ENCODE data around the gene PRDM13.
"Not testable (repeated sequence)": the region's sequence is repeated elsewhere in the genome, so short reads cannot be mapped to it uniquely, and the experiment has no call there.

PRDM13 gene

DNA sequence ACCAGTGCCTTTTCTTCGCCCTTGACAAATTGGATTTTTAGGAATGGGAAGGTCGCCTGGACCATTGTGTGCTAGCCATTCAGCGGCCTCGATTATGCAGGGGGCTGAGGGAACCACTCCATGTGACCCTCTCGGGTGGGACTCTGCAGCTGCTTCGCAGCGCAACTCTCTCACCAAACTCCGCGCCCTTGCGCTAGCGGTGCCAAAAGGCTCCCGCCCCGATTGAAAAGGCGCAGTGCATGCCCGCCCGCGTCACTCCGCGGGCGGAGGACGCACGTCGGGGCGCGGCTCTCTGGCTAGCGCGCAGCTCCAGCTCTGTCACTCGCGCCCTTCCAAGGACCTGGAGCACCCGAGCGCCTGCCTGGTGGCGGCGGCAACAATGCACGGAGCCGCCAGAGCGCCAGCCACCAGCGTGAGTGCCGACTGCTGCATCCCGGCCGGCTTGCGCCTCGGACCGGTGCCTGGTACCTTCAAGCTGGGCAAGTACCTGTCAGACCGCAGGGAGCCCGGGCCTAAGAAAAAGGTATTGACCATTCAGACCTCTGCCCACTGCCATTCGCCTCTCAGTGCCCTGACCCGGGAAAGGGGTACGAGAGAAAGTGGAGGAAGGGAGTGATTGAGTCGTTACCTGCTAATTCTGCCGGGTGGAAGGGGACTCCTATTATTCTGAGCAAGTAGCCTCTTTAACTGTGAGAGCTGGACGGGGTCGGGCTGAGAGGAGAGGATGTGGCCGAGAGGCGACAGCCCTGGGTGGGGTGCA lies at the start of gene PRDM13:
Gene PRDM13 (plus strand): TSS at position 178 of the 760 bp plus-strand sequence. CDS start 202 bp downstream, at position 380.
- no peak for DNase-seq (ENCODE audit: low read depth in 1 of 2, low spot score in 1 of 2)

DNA sequence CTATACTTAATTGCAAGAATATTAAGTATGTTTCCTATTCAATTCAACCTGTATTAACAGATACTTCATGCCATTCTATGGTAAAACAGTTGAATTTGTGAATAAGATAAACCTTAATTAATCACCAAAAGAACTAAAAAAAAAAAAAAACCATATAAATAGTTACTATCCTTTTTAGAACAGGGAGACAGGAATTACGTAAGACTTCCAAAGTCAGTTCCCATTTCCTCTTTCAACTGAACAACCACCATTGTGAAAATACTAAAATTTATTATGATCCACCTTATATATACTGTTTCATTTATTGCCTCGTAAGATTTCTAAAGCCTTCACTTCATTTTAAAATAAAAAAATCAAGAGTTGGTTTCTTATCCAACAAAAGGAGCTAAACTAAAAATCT lies 47.6 kb upstream of the PRDM13 start:
- DNase-seq (ENCODE audit: low read depth in 1 of 2, low spot score in 1 of 2), result no peak

DNA sequence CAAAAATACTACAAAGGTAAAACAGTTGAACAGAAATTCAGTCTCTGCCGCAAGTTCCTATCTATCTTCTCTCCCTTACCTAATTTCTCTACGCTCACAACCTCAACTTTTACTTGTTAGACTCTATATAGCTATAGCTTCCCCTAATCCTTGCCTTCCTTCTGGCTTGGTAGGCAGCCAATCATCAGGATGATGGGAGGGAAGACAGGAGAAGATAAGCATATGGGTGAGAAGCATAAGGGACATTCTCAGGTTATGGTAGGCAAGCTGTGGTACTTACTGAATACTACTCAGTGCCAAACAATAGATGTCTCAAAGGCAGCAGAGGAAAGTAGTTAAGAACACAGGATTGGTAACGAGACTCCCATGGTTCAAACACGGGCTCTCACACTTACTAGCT lies 46.0 kb upstream of the PRDM13 start:
- DNase-seq (ENCODE audit: low read depth in 1 of 2, low spot score in 1 of 2), result no peak

DNA sequence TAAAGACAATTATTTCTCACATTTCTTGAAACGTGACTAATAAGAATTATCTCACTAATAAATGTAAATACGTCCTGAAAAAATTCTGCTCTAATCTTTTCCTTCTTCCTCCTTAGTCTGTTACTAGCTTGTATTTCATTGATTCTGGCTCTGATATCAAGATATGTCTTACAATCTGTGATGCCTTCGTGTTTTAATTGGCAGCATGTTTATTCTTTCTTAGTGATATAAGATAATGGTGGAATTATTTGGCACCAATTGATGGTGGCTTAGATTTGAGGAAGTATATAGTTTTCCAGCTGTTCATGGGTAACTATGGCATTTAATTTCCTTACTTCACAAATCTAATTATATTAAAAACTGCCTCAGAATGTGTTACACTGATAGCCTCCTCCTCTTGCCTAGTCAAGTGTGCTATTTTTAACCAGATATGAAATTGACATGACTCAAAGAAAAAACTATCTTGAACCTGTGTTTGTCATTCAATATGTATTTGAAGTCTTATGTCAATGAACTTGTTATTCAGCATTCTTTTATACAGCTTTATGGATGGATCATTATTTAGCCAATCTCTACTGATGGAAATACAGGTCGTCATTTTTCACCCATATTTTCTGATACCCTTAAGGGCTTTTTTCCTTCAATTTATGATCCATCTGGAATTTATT lies 43.4 kb upstream of the PRDM13 start:
- DNase-seq (ENCODE audit: low read depth in 1 of 2, low spot score in 1 of 2), result no peak

DNA sequence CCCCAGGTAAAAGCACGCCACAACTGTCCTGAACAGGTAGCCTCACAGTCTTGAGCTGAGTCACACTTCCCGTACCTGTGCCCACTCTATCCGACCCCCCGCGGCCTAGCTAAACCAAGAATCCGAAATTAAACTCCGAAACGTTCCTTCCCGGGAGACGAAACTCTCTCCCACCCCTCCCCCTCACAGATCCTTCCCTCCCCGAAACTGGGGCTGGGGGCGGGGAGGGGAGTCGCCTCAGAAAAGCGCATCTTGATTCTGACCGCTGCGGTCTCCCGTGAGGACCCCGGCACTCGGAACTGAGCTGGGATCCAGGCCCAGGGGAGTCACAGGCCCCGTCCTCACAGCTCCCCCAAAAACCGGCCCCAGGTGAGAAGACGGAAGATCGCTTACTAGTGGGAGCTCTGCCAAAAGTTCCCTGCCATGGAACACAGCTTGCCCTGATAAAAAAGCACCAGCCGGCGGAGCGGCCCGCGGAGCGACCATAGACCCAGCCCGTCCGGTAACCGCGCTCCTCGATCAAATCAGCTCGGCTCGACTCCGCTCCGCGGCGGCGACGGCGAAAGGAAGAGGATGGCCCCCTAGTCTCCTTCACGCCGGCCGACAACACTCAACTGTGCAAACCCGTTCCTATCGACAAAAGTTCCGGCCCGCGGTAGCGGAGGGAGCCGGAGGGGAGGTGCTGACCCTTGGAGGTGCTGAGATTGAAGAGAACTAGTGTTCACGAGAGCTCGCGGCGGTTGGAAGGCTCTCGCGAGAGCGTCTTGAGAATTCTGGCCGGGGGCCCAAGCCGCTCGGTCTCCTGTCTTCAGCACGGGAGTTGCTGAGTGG lies 38.3 kb upstream of the PRDM13 start, which contains the start of gene CCNC:
Gene CCNC (minus strand): TSS at position 558 of the 831 bp plus-strand sequence. CDS start 133 bp downstream, at position 425.
- peak; percentile 81 to 82 for DNase-seq (ENCODE audit: low read depth in 1 of 2, low spot score in 1 of 2)

DNA sequence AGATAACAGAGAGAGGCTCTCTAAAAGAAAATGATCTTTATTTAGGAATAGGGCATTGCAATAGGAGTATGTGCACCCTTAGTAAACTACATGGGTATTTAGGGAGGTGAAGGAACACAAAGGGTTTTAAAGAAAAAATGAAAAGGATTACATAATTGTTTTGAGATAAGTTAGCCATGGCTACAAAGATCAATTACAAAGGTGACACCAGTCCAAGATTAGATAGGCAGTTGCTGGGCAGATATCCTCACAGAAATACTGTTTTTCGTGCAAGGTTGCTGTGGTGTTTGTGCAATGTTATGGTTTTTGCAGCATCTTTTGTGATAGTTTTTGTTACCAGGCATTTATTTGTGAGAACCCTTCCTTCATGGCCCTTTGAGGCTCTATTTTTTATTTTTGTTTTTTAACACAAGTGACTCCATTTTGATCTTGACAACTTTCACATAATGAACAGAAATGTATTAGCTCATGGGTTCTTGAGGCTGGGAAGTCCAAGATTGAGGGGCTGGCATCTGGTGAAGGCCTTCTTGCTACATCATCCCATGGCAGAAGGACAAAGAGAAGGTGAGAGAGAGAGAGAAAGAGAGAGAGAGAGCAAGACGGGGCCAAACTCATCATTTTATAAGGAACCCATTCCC lies 32.5 kb upstream of the PRDM13 start:
- no peak for DNase-seq (ENCODE audit: low read depth in 1 of 2, low spot score in 1 of 2)

DNA sequence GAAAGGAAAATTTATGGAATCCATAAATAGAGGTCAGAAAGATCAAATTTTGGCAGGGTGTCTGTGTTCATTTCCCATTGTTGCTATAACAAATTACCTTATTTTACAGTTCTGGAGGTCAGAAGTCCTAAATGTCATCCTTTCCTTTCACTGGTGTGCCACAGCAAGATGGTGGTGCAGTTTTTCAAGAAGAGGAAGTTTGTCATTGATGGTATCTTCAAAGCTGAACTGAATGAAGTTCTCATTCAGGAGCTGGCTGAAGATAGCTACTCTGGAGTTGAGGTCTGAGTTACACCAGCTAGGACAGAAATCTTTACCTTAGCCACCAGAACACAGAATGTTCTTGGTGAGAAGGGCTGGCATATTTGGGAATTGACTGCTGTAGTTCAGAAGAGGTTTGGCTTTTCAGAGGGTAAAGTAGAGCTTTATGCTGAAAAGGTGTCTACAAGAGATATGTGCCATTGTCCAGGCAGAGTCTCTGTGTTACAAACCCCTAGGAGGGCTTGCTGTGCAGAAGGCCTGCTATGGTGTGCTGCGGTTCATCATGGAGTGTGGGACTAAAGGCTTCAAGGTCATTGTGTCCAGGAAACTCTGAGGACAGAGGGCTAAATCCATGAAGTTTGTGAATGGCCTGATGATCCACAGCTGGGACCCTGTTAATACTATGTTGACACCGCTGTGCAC lies 30.9 kb upstream of the PRDM13 start:
- no peak for DNase-seq (ENCODE audit: low read depth in 1 of 2, low spot score in 1 of 2)

DNA sequence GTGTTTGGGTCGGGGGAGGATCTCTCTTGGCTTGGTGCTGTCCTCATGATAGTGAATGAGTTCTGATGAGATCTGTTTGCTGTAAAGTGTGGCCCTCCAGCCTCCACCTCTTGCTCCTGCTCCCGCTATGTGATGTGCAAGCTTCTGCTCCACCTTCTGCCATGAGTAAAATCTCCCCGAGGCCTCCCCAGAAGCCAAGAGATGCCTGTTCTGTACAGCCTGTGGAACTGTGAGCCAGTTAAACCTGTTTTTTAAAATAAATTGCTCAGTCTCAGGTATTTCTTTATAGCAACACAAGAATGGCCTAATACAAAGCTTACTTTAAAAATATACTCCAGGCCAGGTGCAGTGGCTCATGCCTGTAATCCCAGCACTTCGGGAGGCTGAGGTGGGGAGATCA lies 26.9 kb upstream of the PRDM13 start:
- no peak for DNase-seq (ENCODE audit: low read depth in 1 of 2, low spot score in 1 of 2)

DNA sequence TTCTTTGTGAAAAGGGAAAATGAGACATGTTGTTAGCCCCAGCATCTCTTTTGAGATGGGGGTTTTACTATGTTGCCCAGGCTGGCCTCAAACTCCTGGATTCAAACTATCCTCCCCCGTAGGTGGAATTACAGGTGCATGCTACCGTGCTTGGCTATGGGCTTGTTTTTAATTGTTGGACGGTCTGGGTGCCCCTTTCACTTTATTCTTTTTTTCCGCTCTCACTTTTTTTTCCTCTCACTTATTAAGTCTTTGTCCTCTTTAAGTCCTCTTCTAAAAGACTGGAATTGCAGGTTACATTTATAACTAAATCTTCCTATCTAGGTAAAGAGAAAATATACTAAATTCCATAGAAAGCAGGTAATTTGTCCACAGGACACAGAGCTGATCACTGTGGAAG lies 18.8 kb upstream of the PRDM13 start:
- DNase-seq (ENCODE audit: low read depth in 1 of 2, low spot score in 1 of 2), result no peak

DNA sequence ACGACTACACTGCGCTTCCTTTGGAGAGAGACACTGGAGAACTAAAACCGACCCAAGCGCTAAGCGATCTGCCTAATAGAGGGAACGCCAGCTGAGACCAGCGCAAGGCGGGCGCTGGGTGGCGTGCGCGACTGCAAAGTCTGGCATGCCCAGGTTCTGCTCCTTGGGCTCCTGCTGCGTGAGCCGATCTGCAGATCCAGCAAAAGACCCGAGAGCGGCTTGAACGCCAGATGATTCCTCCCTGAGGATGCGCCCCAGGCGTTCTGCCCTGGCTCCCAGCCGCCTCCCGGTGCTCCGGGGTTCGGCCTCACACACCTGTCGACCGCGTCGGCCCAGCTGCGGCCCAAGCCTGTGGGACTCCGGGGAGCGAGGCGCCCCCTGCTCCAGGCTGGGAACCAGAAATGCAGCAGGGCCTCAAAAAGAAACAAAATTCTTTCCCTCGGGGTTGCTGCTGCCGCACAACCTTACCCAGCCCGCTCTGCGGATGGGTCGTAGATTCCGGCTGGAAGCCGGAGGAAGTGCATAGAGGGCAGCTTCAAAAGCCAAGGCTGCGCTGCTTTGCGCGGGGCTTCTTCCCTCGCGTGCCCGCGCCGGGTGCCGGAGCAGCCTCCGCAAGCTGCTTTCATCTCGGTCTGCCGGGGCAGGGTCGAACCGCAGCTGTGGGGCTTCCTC lies 17.9 kb upstream of the PRDM13 start:
- DNase-seq (ENCODE audit: low read depth in 1 of 2, low spot score in 1 of 2), result peak in 1 of 2 donors; percentile 58

DNA sequence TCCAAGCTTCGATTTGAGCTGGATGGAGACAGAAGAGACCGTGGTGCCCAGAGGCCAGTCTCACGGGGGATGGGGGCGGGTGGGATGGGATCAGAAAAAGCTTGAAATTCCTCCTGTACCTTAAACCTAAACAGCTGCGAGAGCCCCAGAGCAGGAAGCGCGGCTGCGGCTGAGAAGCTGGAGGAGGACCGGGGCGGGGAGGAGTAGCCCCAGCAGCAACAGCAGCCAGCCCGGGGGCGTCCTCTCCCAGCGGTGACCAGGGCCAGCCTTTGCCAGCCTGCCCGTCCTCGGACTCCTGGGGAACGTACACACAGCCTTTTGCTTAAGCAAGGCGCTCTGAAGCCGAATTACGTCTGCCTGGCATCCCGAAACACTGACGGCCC lies 17.4 kb upstream of the PRDM13 start:
- no peak for DNase-seq (ENCODE audit: low read depth in 1 of 2, low spot score in 1 of 2)

DNA sequence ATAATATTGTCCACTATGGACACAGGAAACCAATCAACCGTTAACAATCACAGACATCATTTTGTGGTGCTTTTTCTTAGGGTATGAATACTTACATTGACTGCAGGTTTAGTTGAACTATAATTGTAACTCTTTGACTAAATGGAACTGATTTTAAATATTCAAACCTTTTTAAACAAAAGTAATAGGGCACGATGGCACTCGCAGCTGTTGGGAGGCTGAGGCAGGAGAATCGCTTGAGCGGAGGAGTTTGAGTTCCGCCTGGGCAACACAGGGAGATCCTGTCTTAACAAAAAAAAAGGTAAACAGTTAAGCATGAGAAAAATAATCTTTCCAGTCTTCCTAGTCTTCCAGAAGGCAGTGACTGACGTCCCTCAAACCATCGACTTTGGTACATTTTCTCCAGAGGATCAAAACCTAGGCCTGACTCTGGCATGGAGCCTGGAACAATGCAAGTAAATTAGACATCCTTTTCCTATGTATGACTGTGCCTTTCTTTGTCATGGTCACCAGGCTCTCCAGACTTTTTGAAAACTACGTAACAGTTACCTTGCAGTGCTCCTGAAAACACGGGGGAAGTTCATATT lies 16.6 kb upstream of the PRDM13 start:
- DNase-seq (ENCODE audit: low read depth in 1 of 2, low spot score in 1 of 2), result no peak

DNA sequence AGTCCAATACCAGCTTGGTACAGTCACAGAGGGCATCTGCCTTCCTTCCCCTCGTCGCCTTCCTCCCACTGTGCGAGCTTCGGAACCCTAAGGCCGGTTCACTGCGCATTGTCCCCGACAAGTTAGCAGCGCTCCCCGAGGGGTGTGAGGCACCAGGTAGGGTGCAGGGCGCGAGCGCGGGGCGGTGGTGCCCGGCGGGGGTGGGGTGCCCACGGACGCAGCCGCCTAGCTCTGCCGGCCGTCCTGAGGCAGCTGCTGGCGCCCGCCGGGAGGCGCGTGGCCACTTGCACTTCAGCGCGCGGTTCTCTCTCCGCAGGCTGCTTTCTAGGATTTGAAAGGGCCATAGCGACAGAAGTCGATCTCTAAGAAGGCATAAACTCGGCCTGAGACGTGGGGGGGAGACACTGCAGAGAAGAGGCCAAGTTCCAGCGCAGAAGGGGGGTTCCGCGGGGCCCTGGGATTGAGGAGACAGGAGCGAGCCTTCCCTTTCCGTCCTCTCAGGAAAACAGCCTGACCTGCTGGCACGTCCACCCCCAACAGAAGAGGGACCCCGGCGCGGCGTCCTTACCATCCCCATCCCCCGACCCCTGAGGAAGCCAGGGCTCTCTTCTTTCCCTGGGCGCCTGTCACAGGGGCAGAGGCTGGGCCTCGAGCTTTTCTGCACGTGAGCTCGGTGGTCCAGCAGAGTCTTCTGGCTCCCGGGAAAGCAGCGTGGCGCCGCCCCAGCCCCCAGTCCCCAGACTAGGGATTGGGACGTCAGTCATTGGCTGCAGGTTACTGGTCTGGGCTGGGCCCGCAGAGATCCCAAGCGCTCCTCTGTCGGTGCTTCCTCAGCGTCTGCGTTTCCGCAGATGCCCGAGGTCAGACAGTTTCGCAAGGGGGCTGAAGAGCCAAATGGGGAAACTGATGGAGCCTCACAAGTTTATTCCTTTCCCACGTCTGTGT lies 15.6 kb upstream of the PRDM13 start:
- no peak for DNase-seq (ENCODE audit: low read depth in 1 of 2, low spot score in 1 of 2)

DNA sequence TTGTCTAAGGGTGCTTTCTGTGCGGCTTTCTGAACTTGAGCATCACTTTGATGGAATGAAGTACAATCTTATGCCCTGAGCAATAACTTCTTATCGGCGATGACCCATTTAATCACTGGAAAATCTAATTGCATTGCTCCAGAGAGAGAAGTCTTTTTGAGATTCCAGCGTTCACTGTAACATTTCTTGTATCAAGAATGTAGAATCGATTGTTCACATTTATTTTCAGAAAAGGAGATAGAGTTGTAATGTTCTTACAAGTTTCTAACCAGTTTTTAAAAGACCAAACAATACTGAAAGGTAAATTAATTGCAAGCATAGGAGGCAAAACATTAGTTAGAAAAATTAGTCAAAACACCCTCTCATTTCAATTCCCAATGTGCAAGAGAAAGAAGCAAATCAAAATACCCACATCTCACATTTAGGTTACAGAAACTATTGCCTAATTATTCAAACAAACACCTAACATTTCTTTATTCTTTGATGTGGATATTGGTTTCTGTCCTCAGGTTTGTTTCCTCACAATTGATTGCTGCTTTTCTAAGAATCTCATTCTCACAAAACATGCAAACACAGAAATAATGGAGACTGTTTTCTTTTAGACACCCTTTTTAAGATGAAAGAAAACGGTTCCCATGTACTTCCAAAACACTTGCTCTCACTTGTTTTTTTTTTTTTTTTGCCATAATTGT lies 14.8 kb upstream of the PRDM13 start:
- DNase-seq (ENCODE audit: low read depth in 1 of 2, low spot score in 1 of 2), result no peak

DNA sequence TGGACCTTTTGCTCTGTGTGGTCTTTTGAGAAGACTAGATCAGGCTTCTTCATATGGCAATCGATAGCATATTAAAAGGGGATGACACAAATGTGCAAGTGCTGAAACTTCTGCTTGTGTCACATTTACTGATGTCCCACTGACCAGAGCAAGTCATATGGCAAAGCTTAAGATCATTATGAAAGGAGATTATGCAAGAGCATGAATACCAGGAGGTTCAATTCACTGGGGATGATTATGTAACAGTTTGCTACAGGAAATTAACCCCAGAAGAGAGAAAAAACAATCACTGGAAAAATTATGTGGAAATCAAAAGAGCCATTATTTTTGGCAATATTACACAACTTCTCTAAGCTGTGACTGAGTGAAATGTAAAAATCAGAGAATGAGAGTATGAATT lies 13.7 kb upstream of the PRDM13 start:
- no peak for DNase-seq (ENCODE audit: low read depth in 1 of 2, low spot score in 1 of 2)

DNA sequence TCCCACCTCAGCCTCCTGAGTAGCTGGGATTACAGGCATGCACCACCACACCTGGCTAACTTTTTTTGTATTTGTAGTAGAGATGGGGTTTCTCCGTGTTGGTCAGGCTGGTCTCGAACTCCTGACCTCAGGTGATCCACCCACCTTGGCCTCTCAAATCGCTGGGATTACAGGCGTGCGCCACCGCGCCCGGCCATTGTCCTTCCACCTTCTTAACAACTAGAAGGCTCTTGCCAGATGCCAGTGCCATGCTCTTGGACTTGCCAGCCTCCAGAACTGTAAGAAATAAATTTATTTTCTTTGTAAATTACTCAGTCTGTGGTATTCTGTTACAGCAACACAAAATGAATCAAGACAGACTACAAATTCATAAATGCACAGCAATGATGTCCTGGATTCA lies 11.9 kb upstream of the PRDM13 start:
- DNase-seq (ENCODE audit: low read depth in 1 of 2, low spot score in 1 of 2), result not testable (repeated sequence)

DNA sequence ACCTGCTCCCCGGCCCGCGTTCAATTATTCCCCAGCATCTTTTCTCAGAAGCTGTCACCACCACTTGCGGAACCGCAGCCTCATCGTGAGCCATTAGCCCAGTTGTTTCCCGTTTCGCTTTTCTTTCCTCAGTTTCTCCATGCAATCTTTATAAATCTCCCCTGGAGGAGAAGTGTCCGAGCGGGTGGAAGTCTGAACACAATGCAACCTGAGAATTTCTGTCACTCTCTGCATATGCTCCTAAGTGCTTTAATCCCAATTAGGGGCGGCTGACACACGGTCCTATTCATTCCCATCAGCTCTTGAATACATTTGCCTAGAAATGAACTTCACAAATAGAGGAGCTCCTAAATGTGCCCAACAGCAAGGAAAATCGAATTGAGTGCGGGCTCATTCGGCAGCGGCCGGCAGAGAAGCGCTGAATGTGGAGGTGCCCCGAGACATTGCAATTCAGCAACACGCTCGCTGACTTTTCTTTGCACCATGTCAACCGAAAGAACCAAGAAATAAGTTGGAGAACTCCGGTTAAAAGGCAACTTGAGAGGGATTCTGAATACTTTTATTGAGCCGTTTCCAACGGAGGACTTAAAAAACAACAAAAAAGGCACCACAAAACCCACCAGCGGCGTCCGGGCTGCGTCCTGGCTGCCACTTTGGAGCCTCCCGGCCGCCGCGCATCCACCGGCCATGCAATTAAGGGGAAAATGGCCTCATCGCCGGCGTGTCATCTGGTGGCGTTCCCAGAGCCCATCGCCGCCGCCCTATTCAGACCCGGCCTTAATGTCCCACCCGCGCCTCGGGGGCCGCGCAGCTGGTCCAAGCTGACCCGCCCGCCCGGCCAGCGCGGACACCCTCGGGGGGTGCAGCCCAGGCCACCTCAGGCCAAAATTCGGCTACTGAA lies 3.9 kb upstream of the PRDM13 start:
- DNase-seq (ENCODE audit: low read depth in 1 of 2, low spot score in 1 of 2), result no peak
